Fibroblast of lung (primary cell): ENCODE results near the gene ASPRV1.

Experiments
- EZH2 ChIP-seq: IDR thresholded peaks from 2 replicates; pipeline ENCODE4 v1.5.1; 2012; ENCODE audit warnings: low read length, control low read depth, mild to moderate bottlenecking; ENCODE audit errors: missing control alignments
- TF ChIP-seq, protein P1 (sequence below), 2 donors: IDR thresholded peaks in 1 of 2; conservative IDR thresholded peaks in 1 of 2; 1 replicate in 1 of 2; 2 replicates in 1 of 2; pipeline ENCODE4 v1.5.1; 2011 to 2012; ENCODE audit warnings: low read length in 2 of 2, control low read depth in 1 of 2, inconsistent platforms in 1 of 2, low read depth in 1 of 2, mild to moderate bottlenecking in 1 of 2

- TF ChIP-seq EZH2: no peak
- TF ChIP-seq, protein P1, sequence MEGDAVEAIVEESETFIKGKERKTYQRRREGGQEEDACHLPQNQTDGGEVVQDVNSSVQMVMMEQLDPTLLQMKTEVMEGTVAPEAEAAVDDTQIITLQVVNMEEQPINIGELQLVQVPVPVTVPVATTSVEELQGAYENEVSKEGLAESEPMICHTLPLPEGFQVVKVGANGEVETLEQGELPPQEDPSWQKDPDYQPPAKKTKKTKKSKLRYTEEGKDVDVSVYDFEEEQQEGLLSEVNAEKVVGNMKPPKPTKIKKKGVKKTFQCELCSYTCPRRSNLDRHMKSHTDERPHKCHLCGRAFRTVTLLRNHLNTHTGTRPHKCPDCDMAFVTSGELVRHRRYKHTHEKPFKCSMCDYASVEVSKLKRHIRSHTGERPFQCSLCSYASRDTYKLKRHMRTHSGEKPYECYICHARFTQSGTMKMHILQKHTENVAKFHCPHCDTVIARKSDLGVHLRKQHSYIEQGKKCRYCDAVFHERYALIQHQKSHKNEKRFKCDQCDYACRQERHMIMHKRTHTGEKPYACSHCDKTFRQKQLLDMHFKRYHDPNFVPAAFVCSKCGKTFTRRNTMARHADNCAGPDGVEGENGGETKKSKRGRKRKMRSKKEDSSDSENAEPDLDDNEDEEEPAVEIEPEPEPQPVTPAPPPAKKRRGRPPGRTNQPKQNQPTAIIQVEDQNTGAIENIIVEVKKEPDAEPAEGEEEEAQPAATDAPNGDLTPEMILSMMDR (conservative IDR thresholded peaks at IDR 0.05 in 1 of 2, IDR thresholded peaks at IDR 0.05 in 1 of 2; ENCODE audit: low read depth in 1 of 2, low read length in 2 of 2): no peak
These were observed 44.5 kb upstream of the ASPRV1 start for GRCh38 chr2:70005752-70006446.
